ENCODE measurements around the gene TRRAP. TPM values are rescaled to one million over a fixed set of nuclear protein-coding genes. Genes with fewer than 3 reads are reported as not detected.
A peak's percentile ranks its signal among the peaks of the same experiment; 100 is the strongest.
"Not testable (repeated sequence)": the region's sequence is repeated elsewhere in the genome, so short reads cannot be mapped to it uniquely, and the experiment has no call there.

Gene TRRAP
- polyA plus RNA-seq (ENCODE audit: low read depth in 6 of 6) = 1 to 10 TPM in 5 of 6 donors, under 1 TPM in 1; 0.09 to 7.1 (median 3.1) TPM

DNA sequence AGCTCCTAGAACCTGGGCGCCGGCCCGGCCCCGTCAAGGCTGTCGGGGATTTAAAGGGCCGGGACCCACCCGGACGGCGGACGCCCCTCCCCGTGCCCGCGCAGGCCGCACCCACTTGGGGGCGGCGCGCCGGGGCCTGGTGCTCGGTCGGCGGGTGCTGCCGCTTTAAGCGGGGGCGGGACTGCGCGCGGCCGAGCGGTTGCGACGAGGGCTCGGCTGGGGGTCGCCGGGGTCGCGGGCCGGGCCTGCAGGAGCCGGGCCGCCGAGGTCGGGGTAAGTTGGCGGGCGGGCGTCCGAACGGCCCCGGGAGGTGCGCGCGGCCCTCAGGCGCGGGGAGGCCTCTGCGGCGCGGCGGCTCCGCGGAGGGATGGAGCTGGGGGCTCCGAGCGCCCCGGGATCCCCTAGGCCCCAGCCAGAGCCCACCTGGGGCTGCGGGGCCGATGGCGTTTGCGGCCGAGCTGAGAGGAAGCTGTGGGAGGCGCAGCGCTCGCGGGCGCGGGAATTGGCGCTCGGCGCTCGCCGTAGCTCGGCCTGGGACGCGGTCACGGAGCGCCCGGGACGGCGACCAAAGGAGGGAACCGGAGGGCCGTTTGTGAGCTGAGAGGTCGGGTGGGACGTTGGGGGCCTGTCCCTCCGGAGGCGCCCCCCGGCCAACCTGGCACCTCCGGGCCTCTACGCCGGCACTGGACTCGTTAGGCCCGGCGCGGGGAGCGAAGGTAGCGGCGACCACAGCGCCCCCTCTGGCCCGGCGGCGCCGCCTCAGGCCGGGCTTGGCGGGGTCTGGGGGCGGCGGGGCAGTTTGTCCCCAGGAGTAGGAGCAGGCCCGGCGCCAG is at the start of gene TRRAP:
Gene TRRAP, plus strand, starts transcription at position 168 of the 833 bp plus-strand sequence. CDS start 2,619 bp downstream, outside the sequence.
- Mint-ChIP-seq H3K4me1 (peaks cover 0 to 31% (median 12%) of the 10 kb centered on the region in 3 donors), H3K36me3 (no peaks in the 10 kb centered on the region), H3K27me3 (peaks cover 0 to 7% (median 0%) of the 10 kb centered on the region in 3 donors), H3K27ac (peak within 1 kb of the TSS; percentile 85 to 98 (median 94)), H3K9me3 (no peaks in the 10 kb centered on the region), H3K4me3 (peak within 1 kb of the TSS; percentile 89 to 99 (median 96))
- ATAC-seq (ENCODE audit: low read depth in 2 of 2) (peak; percentile 73 to 76), DNase-seq (peak; percentile 82)

DNA sequence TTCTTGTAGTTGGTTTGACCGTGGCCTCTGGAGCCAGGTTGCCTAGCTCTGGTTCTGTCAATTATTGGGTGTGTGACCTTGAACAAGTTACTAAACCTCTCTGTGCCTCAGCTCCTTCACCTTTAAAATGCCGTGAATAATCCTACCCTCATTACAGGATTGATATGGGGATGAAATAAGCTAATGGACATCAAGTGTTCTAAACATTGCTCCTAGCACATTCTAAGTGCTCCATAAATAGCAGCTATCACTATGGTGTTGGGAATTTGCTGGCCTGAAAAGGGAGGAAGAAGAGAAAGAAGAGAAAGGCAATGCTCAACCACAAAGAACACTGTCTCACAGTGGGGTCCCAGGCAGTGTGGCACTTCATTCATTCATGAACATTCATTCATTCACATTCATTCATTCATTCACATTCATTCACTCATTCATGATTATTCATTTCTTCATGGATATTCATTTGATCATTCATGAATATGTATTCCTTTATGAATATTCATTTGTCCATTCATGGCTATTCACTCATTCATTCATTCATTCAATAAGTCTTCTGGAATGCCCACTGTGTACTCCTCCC is 47.3 kb upstream of the TRRAP start:
- Mint-ChIP-seq H3K4me3 (no peak overlapping the region), H3K27ac (peak overlapping the region in 1 of 6 donors; percentile 20), H3K4me1 (no peaks in the 10 kb centered on the region), H3K9me3 (peaks cover 0 to 5% (median 0%) of the 10 kb centered on the region in 7 donors), H3K27me3 (peaks cover 31 to 57% (median 40%) of the 10 kb centered on the region in 3 donors), H3K36me3 (no peaks in the 10 kb centered on the region)
- ATAC-seq (ENCODE audit: low read depth in 2 of 2) (no peak), DNase-seq (no peak)

DNA sequence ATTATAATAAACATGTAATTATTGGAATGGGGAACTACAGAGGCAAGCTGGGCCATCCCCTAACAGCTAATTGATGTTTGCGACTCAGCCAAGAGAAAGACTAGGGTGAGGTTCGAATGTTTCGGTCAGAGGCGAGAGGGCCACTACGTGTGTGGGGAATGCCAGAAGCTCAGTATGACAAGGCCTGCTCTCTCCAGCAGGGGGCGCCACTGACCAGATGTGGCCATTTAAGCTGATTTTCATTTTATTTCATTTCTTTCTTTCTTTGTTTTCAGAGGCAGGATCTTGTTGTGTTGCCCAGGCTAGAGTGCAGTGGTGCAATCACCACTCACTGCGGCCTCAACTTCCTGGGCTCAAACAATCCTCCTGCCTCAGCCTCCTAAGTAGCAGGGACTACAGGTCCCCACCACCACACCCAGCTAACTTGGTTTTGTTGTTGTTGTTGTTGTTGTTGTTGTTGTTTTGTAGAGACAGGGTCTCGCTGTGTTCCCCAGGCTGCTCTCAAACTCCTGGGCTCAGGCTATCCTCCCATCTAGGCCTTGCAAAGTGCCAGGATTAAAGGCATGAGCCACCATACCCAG is 46.6 kb upstream of the TRRAP start:
- H3K4me1 Mint-ChIP-seq = no peaks in the 10 kb centered on the region
- H3K9me3 Mint-ChIP-seq = peaks cover 0 to 5% (median 0%) of the 10 kb centered on the region in 7 donors
- DNase-seq (no peak), ATAC-seq (ENCODE audit: low read depth in 2 of 2) (no peak)
- no peak overlapping the region for H3K27ac Mint-ChIP-seq
- no peaks in the 10 kb centered on the region for H3K36me3 Mint-ChIP-seq
- H3K27me3 Mint-ChIP-seq = peaks cover 31 to 53% (median 40%) of the 10 kb centered on the region in 3 donors
- no peak overlapping the region for H3K4me3 Mint-ChIP-seq

- H3K36me3 Mint-ChIP-seq = no peaks in the 10 kb centered on the region
- H3K27ac Mint-ChIP-seq = no peak overlapping the region
- H3K4me1 Mint-ChIP-seq = no peaks in the 10 kb centered on the region
- ATAC-seq (ENCODE audit: low read depth in 2 of 2) (no peak), DNase-seq (no peak)
- peaks cover 31 to 49% (median 38%) of the 10 kb centered on the region in 3 donors for H3K27me3 Mint-ChIP-seq
- no peak overlapping the region for H3K4me3 Mint-ChIP-seq
- peaks cover 0 to 5% (median 0%) of the 10 kb centered on the region in 7 donors for H3K9me3 Mint-ChIP-seq
Observed at GRCh38 chr7:98833022-98833421, 45.3 kb upstream of the TRRAP start.

GRCh38 chr7:98834949-98835348 is 43.4 kb upstream of the TRRAP start:
- DNase-seq (no peak), ATAC-seq (ENCODE audit: low read depth in 2 of 2) (no peak)
- H3K27me3 Mint-ChIP-seq = peaks cover 33 to 43% (median 33%) of the 10 kb centered on the region in 3 donors
- H3K9me3 Mint-ChIP-seq = peaks cover 0 to 5% (median 0%) of the 10 kb centered on the region in 7 donors
- no peak overlapping the region for H3K27ac Mint-ChIP-seq
- no peaks in the 10 kb centered on the region for H3K36me3 Mint-ChIP-seq
- H3K4me1 Mint-ChIP-seq = no peaks in the 10 kb centered on the region
- no peak overlapping the region for H3K4me3 Mint-ChIP-seq

GRCh38 chr7:98836811-98837629 is 41.3 kb upstream of the TRRAP start:
- DNase-seq (no peak), ATAC-seq (ENCODE audit: low read depth in 2 of 2) (no peak)
- peaks cover 0 to 5% (median 0%) of the 10 kb centered on the region in 3 donors for H3K4me1 Mint-ChIP-seq
- H3K27me3 Mint-ChIP-seq = peaks cover 28 to 52% (median 38%) of the 10 kb centered on the region in 3 donors
- no peak overlapping the region for H3K4me3 Mint-ChIP-seq
- H3K27ac Mint-ChIP-seq = no peak overlapping the region
- no peaks in the 10 kb centered on the region for H3K36me3 Mint-ChIP-seq
- H3K9me3 Mint-ChIP-seq = no peaks in the 10 kb centered on the region

GRCh38 chr7:98837630-98837972 is 40.7 kb upstream of the TRRAP start:
- ATAC-seq (ENCODE audit: low read depth in 2 of 2) = no peak
- peaks cover 28 to 52% (median 38%) of the 10 kb centered on the region in 3 donors for H3K27me3 Mint-ChIP-seq
- H3K36me3 Mint-ChIP-seq = no peaks in the 10 kb centered on the region
- no peak overlapping the region for H3K27ac Mint-ChIP-seq
- H3K4me3 Mint-ChIP-seq = no peak overlapping the region
- H3K9me3 Mint-ChIP-seq = no peaks in the 10 kb centered on the region
- DNase-seq = no peak
- peaks cover 0 to 5% (median 0%) of the 10 kb centered on the region in 3 donors for H3K4me1 Mint-ChIP-seq

- Mint-ChIP-seq H3K4me3 (no peak overlapping the region), H3K27ac (no peak overlapping the region), H3K9me3 (no peaks in the 10 kb centered on the region), H3K4me1 (peaks cover 0 to 5% (median 0%) of the 10 kb centered on the region in 3 donors), H3K27me3 (peaks cover 22 to 45% (median 29%) of the 10 kb centered on the region in 3 donors), H3K36me3 (no peaks in the 10 kb centered on the region)
- ATAC-seq (ENCODE audit: low read depth in 2 of 2) (no peak), DNase-seq (no peak)
Observed at GRCh38 chr7:98840096-98840495, 38.2 kb upstream of the TRRAP start.

- no peak for ATAC-seq (ENCODE audit: low read depth in 2 of 2)
- Mint-ChIP-seq H3K27me3 (peaks cover 16 to 45% (median 26%) of the 10 kb centered on the region in 3 donors), H3K4me1 (peaks cover 0 to 5% (median 0%) of the 10 kb centered on the region in 3 donors), H3K4me3 (no peak overlapping the region), H3K27ac (no peak overlapping the region), H3K36me3 (no peaks in the 10 kb centered on the region), H3K9me3 (no peaks in the 10 kb centered on the region)
- DNase-seq = no peak
Observed at GRCh38 chr7:98840722-98841121, 37.6 kb upstream of the TRRAP start.

GRCh38 chr7:98841179-98841997 is 36.9 kb upstream of the TRRAP start:
- peak; percentile 41 to 68 for ATAC-seq (ENCODE audit: low read depth in 2 of 2)
- peak; percentile 52 for DNase-seq
- Mint-ChIP-seq H3K27me3 (peaks cover 16 to 45% (median 26%) of the 10 kb centered on the region in 3 donors), H3K4me3 (no peak overlapping the region), H3K36me3 (no peaks in the 10 kb centered on the region), H3K4me1 (peaks cover 0 to 5% (median 0%) of the 10 kb centered on the region in 3 donors), H3K9me3 (no peaks in the 10 kb centered on the region), H3K27ac (no peak overlapping the region)

DNA sequence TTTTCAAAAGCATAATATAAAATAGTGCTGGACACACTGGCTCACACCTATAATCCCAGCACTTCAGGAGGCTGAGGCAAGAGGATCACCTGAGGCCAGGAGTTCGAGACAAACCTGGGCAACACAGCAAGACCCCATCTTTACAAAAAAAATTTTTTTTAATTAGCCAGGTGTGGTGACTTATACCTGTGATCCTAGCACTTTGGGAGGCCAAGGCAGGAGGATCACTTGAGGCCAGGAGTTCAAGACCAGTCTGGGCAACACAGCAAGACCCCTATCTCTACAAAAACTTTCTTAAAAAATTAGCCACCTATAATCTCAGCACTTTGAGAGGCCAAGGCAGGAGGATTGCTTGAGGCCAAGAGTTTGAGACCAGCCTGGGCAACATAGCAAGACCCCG is 35.8 kb upstream of the TRRAP start:
- not testable (repeated sequence) for H3K27ac Mint-ChIP-seq; ATAC-seq (ENCODE audit: low read depth in 2 of 2); DNase-seq; H3K4me3 Mint-ChIP-seq; H3K4me1 Mint-ChIP-seq; H3K36me3 Mint-ChIP-seq; H3K9me3 Mint-ChIP-seq
- peaks cover 16 to 37% (median 18%) of the 10 kb centered on the region in 3 donors for H3K27me3 Mint-ChIP-seq

DNA sequence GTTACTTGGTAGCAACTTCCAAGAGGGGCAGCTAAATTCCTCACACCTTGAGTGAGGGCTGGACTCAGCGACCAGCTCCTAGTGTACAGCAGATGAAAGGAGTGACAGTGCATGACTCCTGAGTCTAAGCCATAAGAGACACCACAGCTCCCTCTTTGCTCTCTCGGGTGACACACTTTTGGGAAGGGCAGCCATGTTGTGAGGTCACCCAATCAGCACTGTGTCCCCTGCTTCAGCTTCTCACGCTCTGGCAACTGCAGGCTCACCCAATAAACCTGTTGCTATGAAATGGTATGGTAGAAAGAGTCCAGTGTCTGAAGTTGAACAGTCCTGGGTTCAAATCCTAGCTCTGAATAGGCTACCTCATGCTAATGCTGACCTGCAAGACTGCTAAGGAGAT is 29.4 kb upstream of the TRRAP start:
- H3K36me3 Mint-ChIP-seq = peaks cover 0 to 6% of the 10 kb centered on the region in 2 donors
- H3K27ac Mint-ChIP-seq = no peak overlapping the region
- DNase-seq = no peak
- no peaks in the 10 kb centered on the region for H3K4me1 Mint-ChIP-seq
- peaks cover 8 to 20% (median 17%) of the 10 kb centered on the region in 7 donors for H3K9me3 Mint-ChIP-seq
- no peak for ATAC-seq (ENCODE audit: low read depth in 2 of 2)
- peak overlapping the region in 1 of 8 donors; percentile 29 for H3K4me3 Mint-ChIP-seq
- peaks cover 4 to 26% (median 18%) of the 10 kb centered on the region in 3 donors for H3K27me3 Mint-ChIP-seq

All from naive B cell (primary cell).